Measurements from ENCODE around the gene STXBP3. TPM values are rescaled to one million over a fixed set of nuclear protein-coding genes. Genes with fewer than 3 reads are reported as not detected.
A peak's percentile ranks its signal among the peaks of the same experiment; 100 is the strongest.

STXBP3 gene
- total and polyA plus RNA-seq, 9 of the 15 experiments (the other 6 are each of a cell fraction or from before 2014, with no cell fraction given) = 32.5 to 52.5 (median 39.2) TPM

DNA sequence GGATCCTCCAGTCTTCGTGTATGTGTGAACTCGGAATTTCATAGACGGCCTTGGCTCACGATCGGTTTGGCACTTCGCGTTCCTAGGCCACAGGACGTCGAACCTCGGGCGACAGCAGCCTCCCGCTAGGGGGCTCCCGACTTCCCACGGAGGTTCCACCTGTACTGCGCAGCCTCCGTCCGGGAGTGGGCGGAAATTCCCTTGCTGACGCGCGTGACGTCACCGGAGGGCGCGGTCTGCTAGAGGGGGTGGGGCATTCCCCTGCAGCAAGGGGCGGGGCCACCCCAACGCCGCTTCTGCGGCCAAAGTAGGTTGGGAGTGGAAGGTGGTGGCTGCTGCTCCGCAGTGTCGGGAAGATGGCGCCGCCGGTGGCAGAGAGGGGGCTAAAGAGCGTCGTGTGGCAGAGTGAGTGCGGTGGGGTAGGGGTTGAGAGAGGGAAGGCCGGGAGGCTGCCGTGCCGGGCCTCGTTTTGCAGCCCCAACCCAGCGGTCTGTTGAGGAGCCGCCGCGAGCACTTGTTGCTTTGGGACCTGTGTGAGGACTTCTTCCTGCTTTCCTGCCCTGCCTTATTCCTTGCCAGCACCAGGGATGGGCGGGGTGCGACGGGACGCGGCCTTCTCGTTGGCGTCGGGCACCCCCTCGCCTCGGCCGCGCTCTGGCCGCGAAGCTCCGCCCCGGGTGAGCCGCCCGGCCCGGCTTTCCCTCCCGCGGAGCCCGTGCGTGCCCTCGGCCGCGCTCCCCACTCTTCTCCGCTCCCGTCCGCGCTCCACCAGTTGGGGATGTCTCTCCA, at the start of gene STXBP3 (continued):
- TF ChIP-seq NFYB (IDR thresholded peaks at IDR 0.05; ENCODE audit: extremely low read depth, insufficient read length) = no peak
- TF ChIP-seq ESRRB (CRISPR knock-in tag; IDR thresholded peaks at IDR 0.05; ENCODE audit: borderline replicate concordance) = no peak
- TF ChIP-seq, protein P1, sequence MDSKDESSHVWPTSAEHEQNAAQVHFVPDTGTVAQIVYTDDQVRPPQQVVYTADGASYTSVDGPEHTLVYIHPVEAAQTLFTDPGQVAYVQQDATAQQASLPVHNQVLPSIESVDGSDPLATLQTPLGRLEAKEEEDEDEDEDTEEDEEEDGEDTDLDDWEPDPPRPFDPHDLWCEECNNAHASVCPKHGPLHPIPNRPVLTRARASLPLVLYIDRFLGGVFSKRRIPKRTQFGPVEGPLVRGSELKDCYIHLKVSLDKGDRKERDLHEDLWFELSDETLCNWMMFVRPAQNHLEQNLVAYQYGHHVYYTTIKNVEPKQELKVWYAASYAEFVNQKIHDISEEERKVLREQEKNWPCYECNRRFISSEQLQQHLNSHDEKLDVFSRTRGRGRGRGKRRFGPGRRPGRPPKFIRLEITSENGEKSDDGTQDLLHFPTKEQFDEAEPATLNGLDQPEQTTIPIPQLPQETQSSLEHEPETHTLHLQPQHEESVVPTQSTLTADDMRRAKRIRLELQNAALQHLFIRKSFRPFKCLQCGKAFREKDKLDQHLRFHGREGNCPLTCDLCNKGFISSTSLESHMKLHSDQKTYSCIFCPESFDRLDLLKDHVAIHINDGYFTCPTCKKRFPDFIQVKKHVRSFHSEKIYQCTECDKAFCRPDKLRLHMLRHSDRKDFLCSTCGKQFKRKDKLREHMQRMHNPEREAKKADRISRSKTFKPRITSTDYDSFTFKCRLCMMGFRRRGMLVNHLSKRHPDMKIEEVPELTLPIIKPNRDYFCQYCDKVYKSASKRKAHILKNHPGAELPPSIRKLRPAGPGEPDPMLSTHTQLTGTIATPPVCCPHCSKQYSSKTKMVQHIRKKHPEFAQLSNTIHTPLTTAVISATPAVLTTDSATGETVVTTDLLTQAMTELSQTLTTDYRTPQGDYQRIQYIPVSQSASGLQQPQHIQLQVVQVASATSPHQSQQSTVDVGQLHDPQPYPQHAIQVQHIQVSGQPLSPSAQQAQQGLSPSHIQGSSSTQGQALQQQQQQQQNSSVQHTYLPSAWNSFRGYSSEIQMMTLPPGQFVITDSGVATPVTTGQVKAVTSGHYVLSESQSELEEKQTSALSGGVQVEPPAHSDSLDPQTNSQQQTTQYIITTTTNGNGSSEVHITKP (IDR thresholded peaks at IDR 0.05; ENCODE audit: partially characterized antibody) = peak; percentile 35
- TF ChIP-seq, protein P2, sequence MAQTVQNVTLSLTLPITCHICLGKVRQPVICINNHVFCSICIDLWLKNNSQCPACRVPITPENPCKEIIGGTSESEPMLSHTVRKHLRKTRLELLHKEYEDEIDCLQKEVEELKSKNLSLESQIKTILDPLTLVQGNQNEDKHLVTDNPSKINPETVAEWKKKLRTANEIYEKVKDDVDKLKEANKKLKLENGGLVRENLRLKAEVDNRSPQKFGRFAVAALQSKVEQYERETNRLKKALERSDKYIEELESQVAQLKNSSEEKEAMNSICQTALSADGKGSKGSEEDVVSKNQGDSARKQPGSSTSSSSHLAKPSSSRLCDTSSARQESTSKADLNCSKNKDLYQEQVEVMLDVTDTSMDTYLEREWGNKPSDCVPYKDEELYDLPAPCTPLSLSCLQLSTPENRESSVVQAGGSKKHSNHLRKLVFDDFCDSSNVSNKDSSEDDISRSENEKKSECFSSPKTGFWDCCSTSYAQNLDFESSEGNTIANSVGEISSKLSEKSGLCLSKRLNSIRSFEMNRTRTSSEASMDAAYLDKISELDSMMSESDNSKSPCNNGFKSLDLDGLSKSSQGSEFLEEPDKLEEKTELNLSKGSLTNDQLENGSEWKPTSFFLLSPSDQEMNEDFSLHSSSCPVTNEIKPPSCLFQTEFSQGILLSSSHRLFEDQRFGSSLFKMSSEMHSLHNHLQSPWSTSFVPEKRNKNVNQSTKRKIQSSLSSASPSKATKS (CRISPR knock-in tag; IDR thresholded peaks at IDR 0.05) = no peak
- no peak for TF ChIP-seq POLR3A (IDR thresholded peaks at IDR 0.05; ENCODE audit: borderline replicate concordance, extremely low read depth, insufficient read depth, insufficient read length)
- no peak for TF ChIP-seq TCF7L2 (IDR thresholded peaks at IDR 0.05; ENCODE audit: low read depth, low read length)
- 0 out of 2 replicates have a peak, but pooled peaks have one; percentile 73 for TF ChIP-seq ZNF764 (CRISPR knock-in tag; IDR thresholded peaks at IDR 0.05; ENCODE audit: low read depth)
- no peak for TF ChIP-seq ARHGAP35 (IDR thresholded peaks at IDR 0.05; ENCODE audit: partially characterized antibody)
- no peak for TF ChIP-seq SRSF9 (IDR thresholded peaks at IDR 0.05; ENCODE audit: borderline replicate concordance, low read depth, low read length)
- TF ChIP-seq, protein P3, sequence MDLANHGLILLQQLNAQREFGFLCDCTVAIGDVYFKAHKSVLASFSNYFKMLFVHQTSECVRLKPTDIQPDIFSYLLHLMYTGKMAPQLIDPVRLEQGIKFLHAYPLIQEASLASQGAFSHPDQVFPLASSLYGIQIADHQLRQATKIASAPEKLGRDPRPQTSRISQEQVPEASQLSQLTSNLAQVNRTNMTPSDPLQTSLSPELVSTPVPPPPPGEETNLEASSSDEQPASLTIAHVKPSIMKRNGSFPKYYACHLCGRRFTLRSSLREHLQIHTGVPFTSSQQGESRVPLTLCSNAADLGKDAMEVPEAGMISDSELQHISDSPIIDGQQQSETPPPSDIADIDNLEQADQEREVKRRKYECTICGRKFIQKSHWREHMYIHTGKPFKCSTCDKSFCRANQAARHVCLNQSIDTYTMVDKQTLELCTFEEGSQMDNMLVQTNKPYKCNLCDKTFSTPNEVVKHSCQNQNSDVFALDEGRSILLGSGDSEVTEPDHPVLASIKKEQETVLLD (IDR thresholded peaks at IDR 0.05) = peak; percentile 60; the same call in 1 of the 2 replicates
- TF ChIP-seq TRIM28 (IDR thresholded peaks at IDR 0.05) = peak; percentile 37; the same call in 1 of the 2 replicates
- TF ChIP-seq, protein P4, sequence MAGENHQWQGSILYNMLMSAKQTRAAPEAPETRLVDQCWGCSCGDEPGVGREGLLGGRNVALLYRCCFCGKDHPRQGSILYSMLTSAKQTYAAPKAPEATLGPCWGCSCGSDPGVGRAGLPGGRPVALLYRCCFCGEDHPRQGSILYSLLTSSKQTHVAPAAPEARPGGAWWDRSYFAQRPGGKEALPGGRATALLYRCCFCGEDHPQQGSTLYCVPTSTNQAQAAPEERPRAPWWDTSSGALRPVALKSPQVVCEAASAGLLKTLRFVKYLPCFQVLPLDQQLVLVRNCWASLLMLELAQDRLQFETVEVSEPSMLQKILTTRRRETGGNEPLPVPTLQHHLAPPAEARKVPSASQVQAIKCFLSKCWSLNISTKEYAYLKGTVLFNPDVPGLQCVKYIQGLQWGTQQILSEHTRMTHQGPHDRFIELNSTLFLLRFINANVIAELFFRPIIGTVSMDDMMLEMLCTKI (IDR thresholded peaks at IDR 0.05; ENCODE audit: partially characterized antibody) = no peak
- TF ChIP-seq OTX1 (CRISPR knock-in tag; IDR thresholded peaks at IDR 0.05) = peak; percentile 71; the same call in 1 of the 2 replicates
- TF ChIP-seq, protein P5, sequence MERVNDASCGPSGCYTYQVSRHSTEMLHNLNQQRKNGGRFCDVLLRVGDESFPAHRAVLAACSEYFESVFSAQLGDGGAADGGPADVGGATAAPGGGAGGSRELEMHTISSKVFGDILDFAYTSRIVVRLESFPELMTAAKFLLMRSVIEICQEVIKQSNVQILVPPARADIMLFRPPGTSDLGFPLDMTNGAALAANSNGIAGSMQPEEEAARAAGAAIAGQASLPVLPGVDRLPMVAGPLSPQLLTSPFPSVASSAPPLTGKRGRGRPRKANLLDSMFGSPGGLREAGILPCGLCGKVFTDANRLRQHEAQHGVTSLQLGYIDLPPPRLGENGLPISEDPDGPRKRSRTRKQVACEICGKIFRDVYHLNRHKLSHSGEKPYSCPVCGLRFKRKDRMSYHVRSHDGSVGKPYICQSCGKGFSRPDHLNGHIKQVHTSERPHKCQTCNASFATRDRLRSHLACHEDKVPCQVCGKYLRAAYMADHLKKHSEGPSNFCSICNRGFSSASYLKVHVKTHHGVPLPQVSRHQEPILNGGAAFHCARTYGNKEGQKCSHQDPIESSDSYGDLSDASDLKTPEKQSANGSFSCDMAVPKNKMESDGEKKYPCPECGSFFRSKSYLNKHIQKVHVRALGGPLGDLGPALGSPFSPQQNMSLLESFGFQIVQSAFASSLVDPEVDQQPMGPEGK (CRISPR knock-in tag; IDR thresholded peaks at IDR 0.05; ENCODE audit: borderline replicate concordance) = 0 out of 2 replicates have a peak, but pooled peaks have one; percentile 52
- no peak for TF ChIP-seq GATAD2B (IDR thresholded peaks at IDR 0.05; ENCODE audit: borderline replicate concordance)
